ENCODE data around the gene NRG2.
A peak's percentile ranks its signal among the peaks of the same experiment; 100 is the strongest.

NRG2 gene

GRCh38 chr5:139903795-139904565 lies 139.1 kb downstream of the NRG2 start:
- no peak for TF ChIP-seq CTCF (IDR thresholded peaks at IDR 0.05; ENCODE audit: low read depth, low read length, missing control alignments)
- DNase-seq (ENCODE audit: low read depth), result no peak
- peak overlapping the region; percentile 33 for H3K4me3 ChIP-seq (ENCODE audit: low read depth, low read length)
- in situ Hi-C loops (cut with HindIII; ENCODE audit: low sequenced_read_pairs), result no loop called here

- no peak for DNase-seq (ENCODE audit: low read depth)
- peak overlapping the region; percentile 33 for H3K4me3 ChIP-seq (ENCODE audit: low read depth, low read length)
- no peak for TF ChIP-seq CTCF (IDR thresholded peaks at IDR 0.05; ENCODE audit: low read depth, low read length, missing control alignments)
- in situ Hi-C loops (cut with HindIII; ENCODE audit: low sequenced_read_pairs), result no loop called here
Measured at GRCh38 chr5:139903450-139903794, 139.7 kb downstream of the NRG2 start.

GRCh38 chr5:139901986-139902385 lies 141.1 kb downstream of the NRG2 start:
- no peak for TF ChIP-seq CTCF (IDR thresholded peaks at IDR 0.05; ENCODE audit: low read depth, low read length, missing control alignments)
- in situ Hi-C loops (cut with HindIII; ENCODE audit: low sequenced_read_pairs), result no loop called here

GRCh38 chr5:139901251-139901575 lies 141.9 kb downstream of the NRG2 start:
- H3K4me3 ChIP-seq (ENCODE audit: low read depth, low read length), result no peak overlapping the region
- DNase-seq (ENCODE audit: low read depth), result no peak
- in situ Hi-C loops (cut with HindIII; ENCODE audit: low sequenced_read_pairs), result no loop called here
- TF ChIP-seq CTCF (IDR thresholded peaks at IDR 0.05; ENCODE audit: low read depth, low read length, missing control alignments), result no peak

More at GRCh38 chr5:139901986-139902385, 141.1 kb downstream of the NRG2 start:
- no peak overlapping the region for H3K4me3 ChIP-seq (ENCODE audit: low read depth, low read length)
- DNase-seq (ENCODE audit: low read depth), result no peak

- DNase-seq (ENCODE audit: low read depth), result no peak
- no peak for TF ChIP-seq CTCF (IDR thresholded peaks at IDR 0.05; ENCODE audit: low read depth, low read length, missing control alignments)
- no peak overlapping the region for H3K4me3 ChIP-seq (ENCODE audit: low read depth, low read length)
- in situ Hi-C loops (cut with HindIII; ENCODE audit: low sequenced_read_pairs), result no loop called here
Measured at GRCh38 chr5:139900546-139901250, 142.4 kb downstream of the NRG2 start.

GRCh38 chr5:139898981-139899380 lies 144.1 kb downstream of the NRG2 start:
- in situ Hi-C loops (cut with HindIII; ENCODE audit: low sequenced_read_pairs), result no loop called here
- no peak for TF ChIP-seq CTCF (IDR thresholded peaks at IDR 0.05; ENCODE audit: low read depth, low read length, missing control alignments)

More at GRCh38 chr5:139898981-139899380, 144.1 kb downstream of the NRG2 start:
- no peak overlapping the region for H3K4me3 ChIP-seq (ENCODE audit: low read depth, low read length)
- no peak for DNase-seq (ENCODE audit: low read depth)
